Airway epithelial cell (primary cell): ENCODE data around the gene CYBRD1. TPM values are rescaled to one million over a fixed set of nuclear protein-coding genes. Genes with fewer than 3 reads are reported as not detected.

ENCODE experiments used
- total RNA-seq: library from RNA; depleted of rRNA; stranded (reverse); fragments of >200 nt; gene quantifications from 2 replicates; pipeline ENCODE4 v1.2.3, GENCODE V29; 2015

The CYBRD1 gene, protein sequence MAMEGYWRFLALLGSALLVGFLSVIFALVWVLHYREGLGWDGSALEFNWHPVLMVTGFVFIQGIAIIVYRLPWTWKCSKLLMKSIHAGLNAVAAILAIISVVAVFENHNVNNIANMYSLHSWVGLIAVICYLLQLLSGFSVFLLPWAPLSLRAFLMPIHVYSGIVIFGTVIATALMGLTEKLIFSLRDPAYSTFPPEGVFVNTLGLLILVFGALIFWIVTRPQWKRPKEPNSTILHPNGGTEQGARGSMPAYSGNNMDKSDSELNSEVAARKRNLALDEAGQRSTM
- 9.6 and 11.6 TPM in 2 replicates for total RNA-seq

DNA sequence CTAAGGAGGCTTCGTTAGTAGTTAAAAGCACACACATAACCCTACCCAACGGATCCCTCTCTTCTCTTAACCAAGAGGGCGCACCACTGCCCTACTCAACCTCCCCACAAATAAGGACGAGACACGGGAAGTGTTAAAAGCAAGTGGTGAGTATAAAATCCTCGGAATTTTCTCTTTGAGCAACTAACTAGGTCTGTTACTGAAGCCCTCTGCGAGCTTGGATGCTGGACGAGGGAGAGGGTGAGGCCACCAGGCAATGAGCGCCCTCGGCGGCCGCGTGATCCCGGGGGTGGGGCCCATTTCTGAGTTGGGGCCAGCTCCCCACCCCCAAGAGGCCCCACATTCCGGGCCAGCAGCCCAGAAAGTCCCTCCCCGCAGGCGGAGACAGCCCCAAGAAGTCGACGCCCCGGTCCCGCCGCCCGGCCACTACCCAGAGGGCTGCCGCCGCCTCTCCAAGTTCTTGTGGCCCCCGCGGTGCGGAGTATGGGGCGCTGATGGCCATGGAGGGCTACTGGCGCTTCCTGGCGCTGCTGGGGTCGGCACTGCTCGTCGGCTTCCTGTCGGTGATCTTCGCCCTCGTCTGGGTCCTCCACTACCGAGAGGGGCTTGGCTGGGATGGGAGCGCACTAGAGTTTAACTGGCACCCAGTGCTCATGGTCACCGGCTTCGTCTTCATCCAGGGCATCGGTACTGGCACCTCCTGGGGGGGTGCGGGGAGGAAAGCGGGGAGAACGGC, at the start of gene CYBRD1:
Gene CYBRD1, plus strand, starts transcription at position 423 of the 736 bp plus-strand sequence. Its CDS starts 72 bp downstream, at position 495.

Other genes starting within 250 kb of the CYBRD1 start
- 22.1 and 32.5 TPM in 2 replicates for gene METTL8, start 88.5 kb upstream of the CYBRD1 start, total RNA-seq
- gene DCAF17, start 88.2 kb upstream of the CYBRD1 start, total RNA-seq, result 8.2 and 14.0 TPM in 2 replicates
- gene DYNC1I2, start 165.0 kb downstream of the CYBRD1 start, total RNA-seq, result 104 and 105 TPM in 2 replicates